Neural progenitor cell (in vitro differentiated cells): ENCODE results near the gene PLTP. TPM values are rescaled to one million over a fixed set of nuclear protein-coding genes. Genes with fewer than 3 reads are reported as not detected.

ENCODE experiments used
- DNase-seq: peaks from one replicate; pipeline ENCODE4 v3.0.0-alpha.2; 2016; ENCODE audit warnings: low spot score
- H2AFZ ChIP-seq: fragments of 200-600 bp; sonication (generic); replicated peaks from 2 replicates; pipeline ENCODE4 v1.6.1; 2016; ENCODE audit warnings: antibody characterized with exemption
- H3F3A ChIP-seq: fragments of 200-600 bp; sonication (generic); 2 replicates; pipeline ENCODE4 v1.6.1; 2016; ENCODE audit warnings: antibody characterized with exemption, low read depth
- H3K27ac ChIP-seq: fragments of 200-600 bp; sonication (generic); 2 replicates; pipeline ENCODE4 v1.5.1; 2016; ENCODE audit warnings: mild to moderate bottlenecking
- H3K27me3 ChIP-seq: fragments of 200-600 bp; sonication (generic); 2 replicates; pipeline ENCODE4 v1.6.1; 2016; ENCODE audit warnings: mild to moderate bottlenecking, moderate library complexity
- H3K36me3 ChIP-seq: fragments of 200-600 bp; sonication (generic); 2 replicates; pipeline ENCODE4 v1.5.1; 2016
- H3K4me1 ChIP-seq: fragments of 200-600 bp; sonication (generic); 2 replicates; pipeline ENCODE4 v1.6.1; 2016; ENCODE audit warnings: mixed run types
- H3K4me2 ChIP-seq: fragments of 200-600 bp; sonication (generic); 2 replicates; pipeline ENCODE4 v1.6.1; 2016
- H3K4me3 ChIP-seq: fragments of 200-600 bp; sonication (generic); 2 replicates; pipeline ENCODE4 v1.5.1; 2016
- H3K79me2 ChIP-seq: fragments of 200-600 bp; sonication (generic); 2 replicates; pipeline ENCODE4 v1.6.1; 2016; ENCODE audit warnings: low read depth
- H3K9ac ChIP-seq: fragments of 200-600 bp; sonication (generic); 2 replicates; pipeline ENCODE4 v1.6.1; 2016
- H3K9me3 ChIP-seq: fragments of 200-600 bp; sonication (generic); 2 replicates; pipeline ENCODE4 v1.5.1; 2016; ENCODE audit warnings: low read depth
- H4K20me1 ChIP-seq: fragments of 200-600 bp; sonication (generic); 2 replicates; pipeline ENCODE4 v1.6.1; 2016; ENCODE audit warnings: low read depth
- H3K27ac Mint-ChIP-seq: 3 replicates; pipeline ENCODE4 v1.8.0; 2021; ENCODE audit warnings: mixed read lengths
- H3K27me3 Mint-ChIP-seq: 2 replicates; pipeline ENCODE4 v1.8.0; 2022; ENCODE audit warnings: low read depth, mild to moderate bottlenecking, inconsistent platforms, moderate library complexity, mixed read lengths; ENCODE audit not compliant: insufficient read depth
- H3K36me3 Mint-ChIP-seq: 3 replicates; pipeline ENCODE4 v1.8.0; 2021; ENCODE audit warnings: mixed read lengths
- H3K4me1 Mint-ChIP-seq: 3 replicates; pipeline ENCODE4 v1.8.0; 2021; ENCODE audit warnings: mixed read lengths
- H3K4me3 Mint-ChIP-seq: 3 replicates; pipeline ENCODE4 v1.8.0; 2021; ENCODE audit warnings: mild to moderate bottlenecking, moderate library complexity, mixed read lengths
- H3K9me3 Mint-ChIP-seq: 3 replicates; pipeline ENCODE4 v1.8.0; 2020; ENCODE audit warnings: mixed read lengths
- CTCF ChIP-seq: fragments of 200-600 bp; sonication (generic); IDR thresholded peaks from 2 replicates; pipeline ENCODE4 v1.5.1; 2017; ENCODE audit warnings: antibody characterized with exemption, mild to moderate bottlenecking
- EZH2 ChIP-seq: fragments of 200-600 bp; sonication (generic); IDR thresholded peaks from 2 replicates; pipeline ENCODE4 v1.6.1; 2017; ENCODE audit warnings: antibody characterized with exemption, mild to moderate bottlenecking, moderate library complexity
- EZH2phosphoT487 ChIP-seq: fragments of 200-600 bp; sonication (generic); IDR thresholded peaks from 2 replicates; pipeline ENCODE4 v1.6.1; 2017; ENCODE audit warnings: antibody characterized with exemption
- total RNA-seq: library from RNA; depleted of rRNA; stranded (reverse); fragments of >200 nt; gene quantifications from 2 replicates; pipeline ENCODE4 v1.2.3, GENCODE V29; 2015; ENCODE audit warnings: low replicate concordance

PLTP gene
- total RNA-seq, 1 donor from 2014 or later = 22.3 TPM

- peak; percentile 100 for DNase-seq
- peaks cover 25% of the 10 kb centered on the region for H3K4me1 Mint-ChIP-seq
- peak within 1 kb of the TSS; percentile 91 for H3K4me3 Mint-ChIP-seq
- Histone ChIP-seq H3K4me3 (peak within 1 kb of the TSS; percentile 79), H3K9ac (peak within 1 kb of the TSS; percentile 66), H3K36me3 (no peaks in the 10 kb centered on the region), H3F3A (no peaks in the 10 kb centered on the region), H3K79me2 (peaks cover 12% of the 10 kb centered on the region), H3K4me2 (peak within 1 kb of the TSS; percentile 91), H3K27ac (no peak within 1 kb of the TSS), H4K20me1 (no peaks in the 10 kb centered on the region), H3K9me3 (no peaks in the 10 kb centered on the region), H3K27me3 (no peaks in the 10 kb centered on the region), H3K4me1 (no peaks in the 10 kb centered on the region), H2AFZ (peak within 1 kb of the TSS; percentile 85)
- TF ChIP-seq EZH2phosphoT487 (no peak), EZH2 (no peak), CTCF (no peak)
- H3K27me3 Mint-ChIP-seq = peaks cover 2% of the 10 kb centered on the region
- peak within 1 kb of the TSS; percentile 50 for H3K27ac Mint-ChIP-seq
- no peaks in the 10 kb centered on the region for H3K9me3 Mint-ChIP-seq
- no peaks in the 10 kb centered on the region for H3K36me3 Mint-ChIP-seq
Measured at GRCh38 chr20:45857114-45857881, 54.7 kb downstream of the PLTP start, which contains the start of the genes ACOT8 and ZSWIM3. Gene ACOT8 (minus strand): TSS chr20:45857392. CDS start chr20:45857315, 77 bp downstream. Gene ZSWIM3 (plus strand): TSS chr20:45857614. CDS start chr20:45857826, 212 bp downstream.

DNA sequence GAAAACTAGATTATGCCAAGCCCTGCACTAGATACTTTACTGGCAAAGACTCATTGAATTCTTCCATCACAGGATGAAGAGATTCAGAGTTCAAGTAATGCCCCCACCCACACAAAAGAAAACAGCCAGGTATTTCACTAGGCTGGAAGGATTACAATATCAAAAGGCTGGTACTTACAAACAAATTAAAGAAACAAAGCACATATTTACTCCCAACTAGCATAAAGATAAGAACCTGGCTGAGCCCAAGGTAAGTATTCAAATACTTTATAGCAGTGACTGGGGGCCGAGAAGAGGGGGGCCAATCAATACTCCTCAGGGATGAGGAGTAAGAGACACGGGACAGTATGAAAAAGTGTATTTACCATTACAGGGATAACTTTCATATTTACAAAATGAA, 58.5 kb downstream of the PLTP start:
- Histone ChIP-seq H3K27ac (no peak overlapping the region), H3K36me3 (no peaks in the 10 kb centered on the region), H3K4me3 (no peak overlapping the region), H3K4me2 (no peak overlapping the region), H3K4me1 (no peaks in the 10 kb centered on the region), H3K27me3 (no peaks in the 10 kb centered on the region), H4K20me1 (no peaks in the 10 kb centered on the region), H3F3A (no peaks in the 10 kb centered on the region), H3K9me3 (no peaks in the 10 kb centered on the region), H3K79me2 (peaks cover 12% of the 10 kb centered on the region), H3K9ac (no peak overlapping the region), H2AFZ (no peak overlapping the region)
- Mint-ChIP-seq H3K36me3 (no peaks in the 10 kb centered on the region), H3K4me3 (no peak overlapping the region), H3K9me3 (no peaks in the 10 kb centered on the region), H3K4me1 (peaks cover 22% of the 10 kb centered on the region), H3K27me3 (no peaks in the 10 kb centered on the region), H3K27ac (no peak overlapping the region)
- DNase-seq = no peak
- TF ChIP-seq EZH2 = no peak
- TF ChIP-seq EZH2phosphoT487 = no peak
- no peak for TF ChIP-seq CTCF

DNA sequence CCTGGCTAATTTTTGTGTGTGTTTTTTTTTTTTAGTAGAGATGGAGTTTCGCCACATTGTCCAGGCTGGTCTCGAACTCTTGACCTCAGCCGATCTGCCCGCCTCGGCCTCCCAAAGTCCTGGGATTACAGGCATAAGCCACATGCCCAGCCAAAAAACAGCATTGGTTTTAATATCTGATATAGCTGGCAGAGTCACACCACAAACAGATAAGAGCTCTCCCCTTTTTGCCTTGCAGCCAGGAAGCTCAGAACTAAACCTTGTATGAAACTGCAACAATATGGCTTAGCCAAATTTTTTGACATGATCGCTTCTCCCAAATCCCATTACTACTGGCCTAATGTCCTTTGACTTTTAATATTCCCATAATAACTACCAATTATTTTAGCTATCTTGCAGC, 59.6 kb downstream of the PLTP start:
- no peaks in the 10 kb centered on the region for H3K9me3 ChIP-seq
- peaks cover 12% of the 10 kb centered on the region for H3K79me2 ChIP-seq
- no peak overlapping the region for H3K4me3 ChIP-seq
- no peak overlapping the region for H3K27ac Mint-ChIP-seq
- no peaks in the 10 kb centered on the region for H3K4me1 ChIP-seq
- no peaks in the 10 kb centered on the region for H3K27me3 ChIP-seq
- H2AFZ ChIP-seq = no peak overlapping the region
- no peak overlapping the region for H3K4me2 ChIP-seq
- no peaks in the 10 kb centered on the region for H3F3A ChIP-seq
- H3K27ac ChIP-seq = no peak overlapping the region
- no peaks in the 10 kb centered on the region for H3K36me3 ChIP-seq
- peaks cover 12% of the 10 kb centered on the region for H3K4me1 Mint-ChIP-seq
- no peaks in the 10 kb centered on the region for H3K9me3 Mint-ChIP-seq
- H4K20me1 ChIP-seq = no peaks in the 10 kb centered on the region
- H3K9ac ChIP-seq = no peak overlapping the region
- no peak for TF ChIP-seq EZH2phosphoT487
- TF ChIP-seq EZH2 = no peak
- no peak for TF ChIP-seq CTCF
- H3K4me3 Mint-ChIP-seq = no peak overlapping the region
- DNase-seq = no peak
- no peaks in the 10 kb centered on the region for H3K36me3 Mint-ChIP-seq
- no peaks in the 10 kb centered on the region for H3K27me3 Mint-ChIP-seq
